ENCODE measurements around the gene RTN4R.

DNA sequence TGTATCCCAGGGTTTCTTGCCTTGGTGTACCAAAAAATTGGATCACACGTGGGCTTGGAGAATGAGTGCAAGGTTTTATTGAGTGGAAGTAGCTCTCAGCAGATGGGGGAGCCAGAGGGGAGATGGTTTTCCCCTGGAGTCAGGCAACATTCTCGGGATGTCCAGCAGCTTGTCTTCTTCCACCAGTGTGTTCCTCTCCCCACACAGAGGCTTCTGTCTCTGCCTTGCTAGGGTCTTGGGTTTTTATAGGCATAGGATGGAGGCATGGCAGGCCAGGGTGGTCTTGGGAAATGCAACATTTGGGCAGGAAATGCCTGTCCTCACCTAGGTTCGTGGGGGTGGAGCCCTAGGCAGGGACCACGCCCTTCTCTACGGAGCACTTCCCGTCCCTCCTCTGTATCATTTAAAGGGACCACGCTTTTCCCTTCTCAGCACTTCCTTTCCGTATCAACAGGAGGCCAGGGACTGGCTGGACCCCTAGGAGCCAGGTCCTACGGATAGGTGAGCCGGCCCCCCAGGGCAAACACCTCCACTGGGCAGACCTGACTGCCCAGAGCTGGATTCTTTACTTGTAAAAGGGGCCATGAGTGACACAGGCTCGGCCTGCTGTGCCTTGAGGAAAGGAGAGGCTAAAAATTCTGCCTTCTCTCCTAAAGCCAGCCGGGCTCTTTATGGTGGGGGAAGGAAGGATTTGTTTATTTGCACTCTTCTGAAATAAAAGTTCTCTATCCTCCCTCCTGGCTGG lies 62.0 kb downstream of the RTN4R start:
- TF ChIP-seq, protein P1, sequence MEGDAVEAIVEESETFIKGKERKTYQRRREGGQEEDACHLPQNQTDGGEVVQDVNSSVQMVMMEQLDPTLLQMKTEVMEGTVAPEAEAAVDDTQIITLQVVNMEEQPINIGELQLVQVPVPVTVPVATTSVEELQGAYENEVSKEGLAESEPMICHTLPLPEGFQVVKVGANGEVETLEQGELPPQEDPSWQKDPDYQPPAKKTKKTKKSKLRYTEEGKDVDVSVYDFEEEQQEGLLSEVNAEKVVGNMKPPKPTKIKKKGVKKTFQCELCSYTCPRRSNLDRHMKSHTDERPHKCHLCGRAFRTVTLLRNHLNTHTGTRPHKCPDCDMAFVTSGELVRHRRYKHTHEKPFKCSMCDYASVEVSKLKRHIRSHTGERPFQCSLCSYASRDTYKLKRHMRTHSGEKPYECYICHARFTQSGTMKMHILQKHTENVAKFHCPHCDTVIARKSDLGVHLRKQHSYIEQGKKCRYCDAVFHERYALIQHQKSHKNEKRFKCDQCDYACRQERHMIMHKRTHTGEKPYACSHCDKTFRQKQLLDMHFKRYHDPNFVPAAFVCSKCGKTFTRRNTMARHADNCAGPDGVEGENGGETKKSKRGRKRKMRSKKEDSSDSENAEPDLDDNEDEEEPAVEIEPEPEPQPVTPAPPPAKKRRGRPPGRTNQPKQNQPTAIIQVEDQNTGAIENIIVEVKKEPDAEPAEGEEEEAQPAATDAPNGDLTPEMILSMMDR (conservative IDR thresholded peaks at IDR 0.05; ENCODE audit: low read depth, low read length): no peak
- no peak for TF ChIP-seq EZH2 (IDR thresholded peaks at IDR 0.05; ENCODE audit: low read length, unreplicated experiment)

All from PC-3 (cell line).